ENCODE data around the gene GTF2H1. TPM values are rescaled to one million over a fixed set of nuclear protein-coding genes. Genes with fewer than 3 reads are reported as not detected.
"Not testable (repeated sequence)": the region's sequence is repeated elsewhere in the genome, so short reads cannot be mapped to it uniquely, and the experiment has no call there.

The GTF2H1 gene
- total and polyA plus RNA-seq, 9 of the 15 experiments (the other 6 are each of a cell fraction or from before 2014, with no cell fraction given) = 56.9 to 126 (median 92.1) TPM

- no peak for FAIRE-seq
- ChIA-PET CTCF (ENCODE audit: low intra/inter-chr PET ratio) (no interaction called here), POLR2A (interaction anchor here (1.4 kb wide), 2 partner anchors 12 to 19 kb away, joined by 4 to 6 read pairs; no protein-coding TSS in a partner anchor)
- intact Hi-C loops (cut with micrococcal nuclease) = loop anchor here (10.0 kb wide), 1 partner anchor 247 kb away; no protein-coding TSS in a partner anchor
- Histone ChIP-seq H3K4me3 (no peak overlapping the region), H3K9me1 (ENCODE audit: control insufficient read depth, insufficient read depth, low read length) (no peaks in the 10 kb centered on the region), H3K9me3 (replicated peaks; ENCODE audit: control insufficient read depth, insufficient read depth, low read depth, low read length) (no peaks in the 10 kb centered on the region), H3K27ac (ENCODE audit: extremely low read depth, low read depth, low read length) (no peak overlapping the region), H2AFZ (ENCODE audit: low read depth, low read length) (no peak overlapping the region), H3K79me2 (ENCODE audit: control insufficient read depth, insufficient read depth, low read length) (peaks cover 71% of the 10 kb centered on the region), H3K27me3 (ENCODE audit: control insufficient read depth in 2 of 2, insufficient read depth in 2 of 2, low read length in 2 of 2) (no peaks in the 10 kb centered on the region), H4K20me1 (replicated peaks; ENCODE audit: control insufficient read depth, insufficient read depth, low read length) (peaks cover 41% of the 10 kb centered on the region), H3K4me2 (ENCODE audit: insufficient read depth, low read length) (peak overlapping the region; percentile 21), H3K9ac (ENCODE audit: insufficient read depth in 1 of 2, low read depth in 2 of 2, low read length in 2 of 2) (no peak overlapping the region), H3K4me1 (replicated peaks in 1 of 2; ENCODE audit: control insufficient read depth in 2 of 2, insufficient read depth in 2 of 2, low read length in 2 of 2) (peaks cover 9 to 18% of the 10 kb centered on the region in 2 experiments), H3K36me3 (ENCODE audit: control insufficient read depth, insufficient read depth, low read length) (peaks cover 74% of the 10 kb centered on the region)
- in situ Hi-C loops (cut with MboI) = no loop called here
- DNase-seq (ENCODE audit: extremely low read depth in 1 of 4, low spot score in 3 of 4) = no peak
- TF ChIP-seq NR3C1 (CRISPR knock-in tag; IDR thresholded peaks at IDR 0.05) (no peak), RBFOX2 (IDR thresholded peaks at IDR 0.05; ENCODE audit: low read depth, low read length) (peak; percentile 7; the same call in 1 of the 2 replicates)
- 100% methylated on average over 3 of the region's 3 CpGs for WGBS (ENCODE audit: insufficient coverage, low coverage, missing lambda C conversion rate)
- no peak for ATAC-seq
- BruUV-seq (replicated peaks) = no TSS peak
Measured at GRCh38 chr11:18397921-18398320, 75.6 kb downstream of the GTF2H1 start.

- H3K9me1 ChIP-seq (ENCODE audit: control insufficient read depth, insufficient read depth, low read length); BruUV-seq (replicated peaks); in situ Hi-C loops (cut with MboI); H3K27ac ChIP-seq (ENCODE audit: extremely low read depth, low read depth, low read length); intact Hi-C loops (cut with micrococcal nuclease); ATAC-seq; H3K9me3 ChIP-seq (replicated peaks; ENCODE audit: control insufficient read depth, insufficient read depth, low read depth, low read length); H3K4me2 ChIP-seq (ENCODE audit: insufficient read depth, low read length); DNase-seq (ENCODE audit: extremely low read depth in 1 of 4, low spot score in 3 of 4); H2AFZ ChIP-seq (ENCODE audit: low read depth, low read length); CTCF ChIA-PET (ENCODE audit: low intra/inter-chr PET ratio); H3K4me1 ChIP-seq (replicated peaks in 1 of 2; ENCODE audit: control insufficient read depth in 2 of 2, insufficient read depth in 2 of 2, low read length in 2 of 2); H3K9ac ChIP-seq (ENCODE audit: insufficient read depth in 1 of 2, low read depth in 2 of 2, low read length in 2 of 2); H3K4me3 ChIP-seq; FAIRE-seq; H3K27me3 ChIP-seq (ENCODE audit: control insufficient read depth in 2 of 2, insufficient read depth in 2 of 2, low read length in 2 of 2): not testable (repeated sequence)
- Histone ChIP-seq H3K36me3 (ENCODE audit: control insufficient read depth, insufficient read depth, low read length) (peaks cover 96% of the 10 kb centered on the region), H4K20me1 (replicated peaks; ENCODE audit: control insufficient read depth, insufficient read depth, low read length) (peaks cover 40% of the 10 kb centered on the region), H3K79me2 (ENCODE audit: control insufficient read depth, insufficient read depth, low read length) (peaks cover 46% of the 10 kb centered on the region)
- POLR2A ChIA-PET = interaction anchor here (1.4 kb wide), 1 partner anchor 9 kb away, joined by 6 read pairs; no protein-coding TSS in a partner anchor
- 86% methylated on average over 9 of the region's 9 CpGs for WGBS (ENCODE audit: insufficient coverage, low coverage, missing lambda C conversion rate)
Measured at GRCh38 chr11:18401077-18401476, 78.7 kb downstream of the GTF2H1 start.

All from K562 (cell line).